NAMALWA (cell line): ENCODE measurements around the gene COL20A1.
A peak's percentile ranks its signal among the peaks of the same experiment; 100 is the strongest.

Experiments used
- DNase-seq: peaks from one replicate; pipeline ENCODE4 v3.0.0-alpha.2; 2015; ENCODE audit warnings: low spot score

Gene COL20A1

GRCh38 chr20:63278661-63279060, 14.3 kb upstream of the COL20A1 start:
- no peak for DNase-seq

GRCh38 chr20:63279931-63280330, 13.1 kb upstream of the COL20A1 start:
- no peak for DNase-seq

- DNase-seq = no peak
Measured at GRCh38 chr20:63280371-63280770, 12.6 kb upstream of the COL20A1 start.

- peak; percentile 49 for DNase-seq
Measured at GRCh38 chr20:63280929-63281545, 11.9 kb upstream of the COL20A1 start.

GRCh38 chr20:63281742-63282665, 11.0 kb upstream of the COL20A1 start:
- no peak for DNase-seq

GRCh38 chr20:63282946-63283345, 10.0 kb upstream of the COL20A1 start:
- DNase-seq = no peak

GRCh38 chr20:63283397-63284082, 9.4 kb upstream of the COL20A1 start:
- DNase-seq = no peak

GRCh38 chr20:63284083-63284440, 8.9 kb upstream of the COL20A1 start:
- DNase-seq = no peak

GRCh38 chr20:63284544-63284949, 8.4 kb upstream of the COL20A1 start:
- DNase-seq = no peak

GRCh38 chr20:63284981-63285524, 7.9 kb upstream of the COL20A1 start:
- DNase-seq = no peak

- DNase-seq = no peak
Measured at GRCh38 chr20:63285636-63286615, 7.1 kb upstream of the COL20A1 start.

- DNase-seq = no peak
Measured at GRCh38 chr20:63286781-63287696, 5.9 kb upstream of the COL20A1 start.

GRCh38 chr20:63287697-63288580, 5.0 kb upstream of the COL20A1 start:
- no peak for DNase-seq

- no peak for DNase-seq
Measured at GRCh38 chr20:63288581-63289251, 4.3 kb upstream of the COL20A1 start.

GRCh38 chr20:63289311-63290135, 3.5 kb upstream of the COL20A1 start:
- DNase-seq = no peak

- DNase-seq = no peak
Measured at GRCh38 chr20:63290136-63290676, 2.8 kb upstream of the COL20A1 start.

- peak; percentile 63 for DNase-seq
Measured at GRCh38 chr20:63290677-63291472, 2.1 kb upstream of the COL20A1 start.
